IMR-90 (cell line): Measurements from ENCODE around the gene AP1S2. TPM values are rescaled to one million over a fixed set of nuclear protein-coding genes. Genes with fewer than 3 reads are reported as not detected.

Experiments
- ATAC-seq: fragments of 200-7000 bp; cut with Tn5 transposase; 2 replicates; pipeline ENCODE4 v1.9.1; 2020; ENCODE audit warnings: low read depth, mild to moderate bottlenecking, moderate library complexity
- BruUV-seq: library from RNA; stranded (reverse); fragments of 400-500 nt; replicated peaks from 2 replicates; lab custom pipeline; 2021; lab: Mats Ljungman, UMichigan
- CTCF ChIA-PET: fragments of 300-600 bp; formaldehyde crosslinking; extraction: SDS; loops from one replicate; lab custom pipeline; 2021; ENCODE audit warnings: antibody characterized with exemption; lab: Yijun Ruan, JAX
- POLR2A ChIA-PET: fragments of 300-600 bp; sonication (Branson Sonifier 250); formaldehyde crosslinking; loops from one replicate; lab custom pipeline; 2022; ENCODE audit warnings: antibody characterized with exemption; ENCODE audit not compliant: unreplicated experiment; lab: Charles Lee
- DNase-seq: peaks from one replicate; pipeline ENCODE4 v3.0.0; 2013
- H2AFZ ChIP-seq: replicated peaks from 2 replicates; pipeline ENCODE3; 2013; ENCODE audit warnings: low read length, mild to moderate bottlenecking; ENCODE audit not compliant: poor library complexity
- H2AK5ac ChIP-seq: 2 replicates; pipeline ENCODE4 v1.6.1; 2013; ENCODE audit warnings: low read depth, low read length, inconsistent platforms
- H2AK9ac ChIP-seq: replicated peaks from 2 replicates; pipeline ENCODE3; 2013; ENCODE audit warnings: mild to moderate bottlenecking, low read depth, low read length, moderate library complexity; ENCODE audit not compliant: poor library complexity
- H2BK120ac ChIP-seq: 2 replicates; pipeline ENCODE4 v1.6.1; 2013; ENCODE audit warnings: low read depth, low read length, inconsistent platforms
- H2BK15ac ChIP-seq: 3 replicates; pipeline ENCODE4 v1.6.1; 2013; ENCODE audit warnings: low read depth, low read length, inconsistent platforms
- H2BK20ac ChIP-seq: 2 replicates; pipeline ENCODE4 v1.6.1; 2013; ENCODE audit warnings: low read depth, mild to moderate bottlenecking, inconsistent platforms, low read length, moderate library complexity
- H2BK5ac ChIP-seq: 2 replicates; pipeline ENCODE4 v1.6.1; 2013; ENCODE audit warnings: mild to moderate bottlenecking, low read depth, low read length, inconsistent platforms; ENCODE audit not compliant: poor library complexity, severe bottlenecking
- H3K14ac ChIP-seq: replicated peaks from 2 replicates; pipeline ENCODE4 v1.6.1; 2013; ENCODE audit warnings: low read depth, low read length, inconsistent platforms
- H3K18ac ChIP-seq: 2 replicates; pipeline ENCODE4 v1.6.1; 2013; ENCODE audit warnings: low read depth, low read length, control low read depth
- H3K23ac ChIP-seq: 2 replicates; pipeline ENCODE4 v1.6.1; 2013; ENCODE audit warnings: low read depth, low read length, inconsistent platforms
- H3K27ac ChIP-seq: 2 replicates; pipeline ENCODE4 v1.5.1; 2013; ENCODE audit warnings: mild to moderate bottlenecking, control low read depth, low read length; ENCODE audit not compliant: insufficient read depth
- H3K27me3 ChIP-seq: 2 replicates; pipeline ENCODE4 v1.6.1; 2013; ENCODE audit warnings: low read length; ENCODE audit not compliant: control insufficient read depth, insufficient read depth
- H3K36me3 ChIP-seq: 2 replicates; pipeline ENCODE4 v1.6.1; 2013; ENCODE audit warnings: low read length, mixed read lengths; ENCODE audit not compliant: control insufficient read depth, insufficient read depth
- H3K4ac ChIP-seq: 2 replicates; pipeline ENCODE4 v1.6.1; 2013; ENCODE audit warnings: low read depth, low read length, inconsistent platforms
- H3K4me1 ChIP-seq: 2 replicates; pipeline ENCODE4 v1.6.1; 2013; ENCODE audit warnings: low read length, mixed read lengths; ENCODE audit not compliant: control insufficient read depth, insufficient read depth
- H3K4me2 ChIP-seq: 2 replicates; pipeline ENCODE4 v1.6.1; 2013; ENCODE audit warnings: low read depth, mild to moderate bottlenecking, control low read depth, low read length, moderate library complexity
- H3K4me3 ChIP-seq: 2 replicates; pipeline ENCODE4 v1.5.1; 2013; ENCODE audit warnings: low read depth, mild to moderate bottlenecking, control low read depth, low read length, moderate library complexity; ENCODE audit not compliant: insufficient read depth
- H3K56ac ChIP-seq: 2 replicates; pipeline ENCODE4 v1.6.1; 2013; ENCODE audit warnings: low read length, inconsistent platforms; ENCODE audit not compliant: insufficient read depth; ENCODE audit errors: extremely low read depth
- H3K79me1 ChIP-seq, 2 experiments: 2 replicates each; pipeline ENCODE4 v1.6.1; 2013; ENCODE audit warnings: low read length in 2 of 2, inconsistent platforms in 1 of 2, low read depth in 1 of 2
- H3K9ac ChIP-seq: 2 replicates; pipeline ENCODE4 v1.6.1; 2013; ENCODE audit warnings: low read depth, low read length, control low read depth
- H3K9me1 ChIP-seq: 2 replicates; pipeline ENCODE4 v1.6.1; 2013; ENCODE audit warnings: low read length, inconsistent platforms; ENCODE audit not compliant: insufficient read depth
- H3K9me3 ChIP-seq: 2 replicates; pipeline ENCODE4 v1.6.1; 2013; ENCODE audit warnings: low read length; ENCODE audit not compliant: control insufficient read depth, insufficient read depth
- H4K20me1 ChIP-seq: 2 replicates; pipeline ENCODE4 v1.6.1; 2013; ENCODE audit warnings: low read length, inconsistent platforms; ENCODE audit not compliant: insufficient read depth
- H4K5ac ChIP-seq: 2 replicates; pipeline ENCODE4 v1.6.1; 2013; ENCODE audit warnings: mild to moderate bottlenecking, low read depth, low read length, control low read depth
- H4K8ac ChIP-seq, 2 experiments: 2 replicates each; pipeline ENCODE4 v1.6.1; 2013; ENCODE audit warnings: low read depth in 2 of 2, low read length in 2 of 2, control low read depth in 1 of 2, inconsistent platforms in 1 of 2
- H4K91ac ChIP-seq: 2 replicates; pipeline ENCODE4 v1.6.1; 2013; ENCODE audit warnings: low read depth, low read length, inconsistent platforms; ENCODE audit not compliant: insufficient read depth
- BHLHE40 ChIP-seq: fragments of 150-350 bp; IDR thresholded peaks from 2 replicates; pipeline ENCODE4 v1.6.1; 2016; ENCODE audit warnings: mild to moderate bottlenecking, low read depth, low read length
- CEBPB ChIP-seq: IDR thresholded peaks from 2 replicates; pipeline ENCODE4 v1.6.1; 2012; ENCODE audit warnings: low read depth, low read length, improper control_type of control experiment
- CHD1 ChIP-seq: IDR thresholded peaks from 2 replicates; pipeline ENCODE4 v1.6.1; 2012; ENCODE audit warnings: low read depth, low read length, improper control_type of control experiment
- CTCF ChIP-seq: conservative IDR thresholded peaks from 2 replicates; pipeline ENCODE4 v1.5.1; 2012; ENCODE audit warnings: mild to moderate bottlenecking, low read depth, low read length, improper control_type of control experiment
- ELK1 ChIP-seq: fragments of 150-350 bp; IDR thresholded peaks from 2 replicates; pipeline ENCODE4 v1.6.1; 2016; ENCODE audit warnings: low read depth, mild to moderate bottlenecking, low read length, moderate library complexity, borderline replicate concordance
- FOS ChIP-seq: fragments of 150-350 bp; IDR thresholded peaks from 2 replicates; pipeline ENCODE4 v1.6.1; 2016; ENCODE audit warnings: low read depth, low read length
- MAFK ChIP-seq: IDR thresholded peaks from 2 replicates; pipeline ENCODE4 v1.6.1; 2012; ENCODE audit warnings: low read depth, low read length, improper control_type of control experiment
- MAZ ChIP-seq: IDR thresholded peaks from 2 replicates; pipeline ENCODE4 v1.6.1; 2012; ENCODE audit warnings: low read depth, mild to moderate bottlenecking, low read length, improper control_type of control experiment, moderate library complexity, borderline replicate concordance
- MXI1 ChIP-seq: IDR thresholded peaks from 2 replicates; pipeline ENCODE4 v1.6.1; 2012; ENCODE audit warnings: low read depth, mild to moderate bottlenecking, low read length, moderate library complexity, borderline replicate concordance
- NFE2L2 ChIP-seq: fragments of 150-350 bp; IDR thresholded peaks from 2 replicates; pipeline ENCODE4 v1.6.1; 2016; ENCODE audit warnings: low read depth, mild to moderate bottlenecking, low read length
- POLR2A ChIP-seq: IDR thresholded peaks from 2 replicates; pipeline ENCODE4 v1.6.1; 2012; ENCODE audit warnings: mild to moderate bottlenecking, low read depth, low read length
- RAD21 ChIP-seq: IDR thresholded peaks from 2 replicates; pipeline ENCODE4 v1.6.1; 2012; ENCODE audit warnings: low read length, improper control_type of control experiment
- RCOR1 ChIP-seq: IDR thresholded peaks from 2 replicates; pipeline ENCODE4 v1.6.1; 2012; ENCODE audit warnings: mild to moderate bottlenecking, low read length, improper control_type of control experiment; ENCODE audit not compliant: insufficient replicate concordance
- RFX5 ChIP-seq: IDR thresholded peaks from 2 replicates; pipeline ENCODE4 v1.8.0; 2012; ENCODE audit warnings: low read depth, mild to moderate bottlenecking, low read length, moderate library complexity
- USF2 ChIP-seq: fragments of 150-350 bp; IDR thresholded peaks from 2 replicates; pipeline ENCODE4 v1.6.1; 2017; ENCODE audit warnings: mild to moderate bottlenecking, antibody characterized with exemption, low read length, low read depth
- WGBS, 2 experiments: methylation state at CpG; one replicate each; pipeline versions ENCODE4 v1.1.5 to v1.1.7; 2013; ENCODE audit warnings: missing lambda C conversion rate in 2 of 2; ENCODE audit not compliant: insufficient read length in 1 of 2; ENCODE audit errors: extremely low coverage in 2 of 2; 5-methylcytosine and 5-hydroxymethylcytosine counted together
- dilution Hi-C: fragments of 300-500 bp; cut with HindIII; formaldehyde crosslinking; loops from one replicate; pipeline ENCODE4 v1.14.3; 2018; ENCODE audit warnings: low sequenced_read_pairs; ENCODE audit not compliant: unreplicated experiment
- in situ Hi-C: fragments of 300-500 bp; cut with MboI; formaldehyde crosslinking; loops from 3 replicates; pipeline ENCODE4 v1.14.3; 2019; ENCODE audit warnings: low sequenced_read_pairs, inconsistent platforms, mixed read lengths
- intact Hi-C: fragments of 100-400 bp; cut with micrococcal nuclease; formaldehyde crosslinking; loops from 2 replicates; pipeline ENCODE4 v1.10.0; 2022
- polyA plus RNA-seq, 3 experiments: library from polyadenylated mRNA; depleted of rRNA; stranded (reverse); fragments of >200 nt; gene quantifications; 2 replicates each; pipeline ENCODE4 v1.2.3, GENCODE V29; 2012; ENCODE audit warnings: low replicate concordance in 1 of 3
- total RNA-seq: library from RNA; depleted of rRNA; stranded (reverse); fragments of >200 nt; gene quantifications from 2 replicates; pipeline ENCODE4 v1.2.3, GENCODE V29; 2012

AP1S2 gene
- total and polyA plus RNA-seq, 2 of the 4 experiments (the other 2 are of a cell fraction): 28.3 to 46.5 TPM

- no peaks in the 10 kb centered on the region for H3K9me3 ChIP-seq
- peak overlapping the region; percentile 60 for H3K4me3 ChIP-seq
- H2BK20ac ChIP-seq: no peak overlapping the region
- H4K8ac ChIP-seq: peak overlapping the region in 1 of 2 experiments; percentile 19; a peak in 1 of 4 replicates
- ATAC-seq: no peak
- peak overlapping the region; percentile 28 for H2BK5ac ChIP-seq
- intact Hi-C loops: loop anchor here (2.0 to 10.0 kb wide), 4 partner anchors 63 to 809 kb away; partner anchors contain the start of gene ZRSR2
- peak overlapping the region; percentile 77 for H2AK9ac ChIP-seq
- H3K79me1 ChIP-seq: peaks cover 0 to 13% of the 10 kb centered on the region in 2 experiments; a peak in 2 of 4 replicates
- peak overlapping the region; percentile 96 for H3K4me2 ChIP-seq
- no peak overlapping the region; the same call in 1 of the 2 replicates for H2AK5ac ChIP-seq
- ChIA-PET POLR2A (no interaction called here), CTCF (no interaction called here)
- in situ Hi-C loops: no loop called here
- no peaks in the 10 kb centered on the region for H4K20me1 ChIP-seq
- no peak overlapping the region for H4K5ac ChIP-seq
- H3K27ac ChIP-seq: peak overlapping the region; percentile 13; the same call in 1 of the 2 replicates
- no peak overlapping the region; the same call in 1 of the 2 replicates for H4K91ac ChIP-seq
- no peaks in the 10 kb centered on the region for H3K4me1 ChIP-seq
- H2BK120ac ChIP-seq: 0 out of 2 replicates have a peak overlapping the region, but pooled peaks have one; percentile 9
- H3K27me3 ChIP-seq: peaks cover 4% of the 10 kb centered on the region; the same call in 1 of the 2 replicates
- peak overlapping the region; percentile 96 for H3K23ac ChIP-seq
- dilution Hi-C loops: no loop called here
- H3K14ac ChIP-seq: peak overlapping the region; percentile 77
- TSS peak; percentile 54 for BruUV-seq
- H3K4ac ChIP-seq: peak overlapping the region; percentile 54; the same call in 1 of the 2 replicates
- H2BK15ac ChIP-seq: no peak overlapping the region
- peak overlapping the region; percentile 71 for H3K9ac ChIP-seq
- 10% methylated on average over 3 of the region's 14 CpGs; no CpG with 5 or more reads in 1 of the 2 experiments for WGBS, 2 experiments
- H3K36me3 ChIP-seq: no peaks in the 10 kb centered on the region
- no peak for DNase-seq
- H3K9me1 ChIP-seq: no peaks in the 10 kb centered on the region
- peak overlapping the region; percentile 85 for H2AFZ ChIP-seq
- no peak overlapping the region; the same call in 1 of the 2 replicates for H3K56ac ChIP-seq
- H3K18ac ChIP-seq: 0 out of 2 replicates have a peak overlapping the region, but pooled peaks have one; percentile 47
- no peak for TF ChIP-seq FOS
- TF ChIP-seq CEBPB: no peak
- no peak for TF ChIP-seq RFX5
- TF ChIP-seq RCOR1: no peak
- no peak for TF ChIP-seq USF2
- no peak for TF ChIP-seq MAFK
- no peak for TF ChIP-seq RAD21
- no peak for TF ChIP-seq CHD1
- no peak for TF ChIP-seq MXI1
- TF ChIP-seq MAZ: no peak
- no peak for TF ChIP-seq POLR2A
- TF ChIP-seq ELK1: no peak
- no peak for TF ChIP-seq BHLHE40
- TF ChIP-seq CTCF: no peak
- no peak for TF ChIP-seq NFE2L2
Measured at GRCh38 chrX:15853586-15854079, 980 bp downstream of the AP1S2 start.
